Prostate gland (tissue), 2 donors: ENCODE results near the gene COQ10B. TPM values are rescaled to one million over a fixed set of nuclear protein-coding genes. Genes with fewer than 3 reads are reported as not detected.

Experiments
- DNase-seq: peaks from one replicate; pipeline ENCODE4 v3.0.0-alpha.2; 2019; ENCODE audit warnings: low spot score
- H3K27ac ChIP-seq, 2 donors: fragments of 200-600 bp; sonication (generic); 2 replicates each; pipeline ENCODE4 v1.5.1; 2017 to 2019
- H3K27me3 ChIP-seq: fragments of 200-600 bp; sonication (generic); replicated peaks from 2 replicates; pipeline ENCODE4 v1.5.1; 2019; ENCODE audit not compliant: insufficient read depth
- H3K36me3 ChIP-seq, 2 donors: fragments of 200-600 bp; sonication (generic); 1 replicate in 1 of 2; 2 replicates in 1 of 2; pipeline versions ENCODE4 v1.5.1 to v1.8.1; 2017 to 2019
- H3K4me1 ChIP-seq: fragments of 200-600 bp; sonication (generic); replicated peaks from 2 replicates; pipeline ENCODE4 v1.5.1; 2019
- H3K4me3 ChIP-seq, 2 donors: fragments of 200-600 bp; sonication (generic); 2 replicates each; pipeline ENCODE4 v1.5.1; 2017 to 2019
- H3K9me3 ChIP-seq: fragments of 200-600 bp; sonication (generic); 2 replicates; pipeline ENCODE4 v1.5.1; 2017
- POLR2A ChIP-seq: fragments of 450-650 bp; IDR thresholded peaks from one replicate; pipeline ENCODE4 v1.6.1; 2016; ENCODE audit warnings: antibody characterized with exemption, mild to moderate bottlenecking
- POLR2AphosphoS5 ChIP-seq: sonication (generic); formaldehyde crosslinking; IDR thresholded peaks from one replicate; pipeline ENCODE4 v1.6.1; 2017; ENCODE audit warnings: antibody characterized with exemption
- WGBS: methylation state at CpG from one replicate; pipeline ENCODE4 v1.1.5; 2018; 5-methylcytosine and 5-hydroxymethylcytosine counted together
- intact Hi-C: fragments of 100-400 bp; cut with DNase I; formaldehyde crosslinking; loops from one replicate; pipeline ENCODE4 v1.14.2; 2022
- total RNA-seq, 2 donors: library from RNA; depleted of rRNA; stranded (reverse); fragments of >200 nt; gene quantifications; one replicate each; pipeline ENCODE4 v1.1.0, GENCODE V29; 2016
- TF ChIP-seq, protein P1 (sequence below), 4 experiments: fragments of 200-600 bp in 2 of 4; fragments of 450-650 bp in 2 of 4; sonication (generic) in 2 of 4; IDR thresholded peaks; 1 replicate in 3 of 4; 2 replicates in 1 of 4; pipeline ENCODE4 v1.5.1; 2016 to 2019; ENCODE audit warnings: antibody characterized with exemption in 4 of 4, mild to moderate bottlenecking in 2 of 4, moderate library complexity in 2 of 4

Gene COQ10B
- total RNA-seq = 10 to 100 TPM; 18.7 to 20.1 TPM

DNA sequence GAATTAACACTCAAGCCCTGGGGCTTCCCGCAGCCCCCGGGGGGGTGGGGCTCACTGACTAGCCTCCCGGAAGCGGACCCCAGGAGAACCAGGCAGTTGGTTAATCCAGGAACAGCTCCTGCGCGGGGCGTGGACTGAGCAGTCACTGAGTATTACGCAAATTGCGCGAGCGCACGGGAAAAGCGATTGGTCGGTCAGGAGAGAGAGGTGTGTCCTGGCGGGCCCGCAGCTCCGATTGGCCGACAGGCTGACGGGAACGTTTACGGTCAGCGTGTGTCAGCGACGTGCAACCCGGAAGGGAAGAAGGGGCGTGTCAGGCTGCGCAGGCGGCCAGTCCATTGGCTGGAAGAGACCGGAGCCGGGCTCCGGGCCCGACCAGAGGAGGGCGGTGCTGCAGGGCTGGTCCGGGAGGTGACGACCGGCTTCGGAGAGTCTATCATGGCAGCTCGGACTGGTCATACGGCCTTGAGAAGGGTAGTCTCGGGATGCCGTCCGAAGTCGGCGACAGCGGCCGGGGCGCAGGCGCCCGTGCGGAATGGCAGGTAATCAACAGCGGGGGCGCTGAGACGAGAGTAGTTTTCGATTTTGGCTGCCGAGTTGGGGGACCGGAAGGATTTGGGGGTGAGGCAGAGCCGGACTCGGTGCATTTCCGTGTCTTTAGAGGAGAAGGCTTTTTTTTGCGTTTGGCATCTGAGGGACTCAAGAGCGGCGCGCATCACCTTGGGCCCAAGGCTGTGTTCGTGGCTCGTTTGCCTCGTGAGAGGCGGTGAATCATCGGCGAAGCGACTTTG is at the start of gene COQ10B:
COQ10B (plus strand) TSS at position 430 of the 791 bp plus-strand sequence; CDS start at position 439, 9 bp downstream.
- Histone ChIP-seq H3K27ac (peak within 1 kb of the TSS; percentile 99), H3K27me3 (no peaks in the 10 kb centered on the region), H3K4me1 (peaks cover 3% of the 10 kb centered on the region), H3K4me3 (peak within 1 kb of the TSS; percentile 70 to 80), H3K36me3 (no peaks in the 10 kb centered on the region), H3K9me3 (no peaks in the 10 kb centered on the region)
- TF ChIP-seq POLR2AphosphoS5 (peak; percentile 97), POLR2A (peak; percentile 72)
- TF ChIP-seq, protein P1, sequence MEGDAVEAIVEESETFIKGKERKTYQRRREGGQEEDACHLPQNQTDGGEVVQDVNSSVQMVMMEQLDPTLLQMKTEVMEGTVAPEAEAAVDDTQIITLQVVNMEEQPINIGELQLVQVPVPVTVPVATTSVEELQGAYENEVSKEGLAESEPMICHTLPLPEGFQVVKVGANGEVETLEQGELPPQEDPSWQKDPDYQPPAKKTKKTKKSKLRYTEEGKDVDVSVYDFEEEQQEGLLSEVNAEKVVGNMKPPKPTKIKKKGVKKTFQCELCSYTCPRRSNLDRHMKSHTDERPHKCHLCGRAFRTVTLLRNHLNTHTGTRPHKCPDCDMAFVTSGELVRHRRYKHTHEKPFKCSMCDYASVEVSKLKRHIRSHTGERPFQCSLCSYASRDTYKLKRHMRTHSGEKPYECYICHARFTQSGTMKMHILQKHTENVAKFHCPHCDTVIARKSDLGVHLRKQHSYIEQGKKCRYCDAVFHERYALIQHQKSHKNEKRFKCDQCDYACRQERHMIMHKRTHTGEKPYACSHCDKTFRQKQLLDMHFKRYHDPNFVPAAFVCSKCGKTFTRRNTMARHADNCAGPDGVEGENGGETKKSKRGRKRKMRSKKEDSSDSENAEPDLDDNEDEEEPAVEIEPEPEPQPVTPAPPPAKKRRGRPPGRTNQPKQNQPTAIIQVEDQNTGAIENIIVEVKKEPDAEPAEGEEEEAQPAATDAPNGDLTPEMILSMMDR (IDR thresholded peaks at IDR 0.05) = peak in 3 of 4 experiments; percentile 36 to 54 (median 48)
- under 1% methylated on average over 53 of the region's 70 CpGs for WGBS
- intact Hi-C loops = loop anchor here (2.0 to 10.0 kb wide), 4 partner anchors 19 to 526 kb away; partner anchors contain the start of genes HSPE1, MARS2, PGAP1 and SF3B1
- peak; percentile 100 for DNase-seq

DNA sequence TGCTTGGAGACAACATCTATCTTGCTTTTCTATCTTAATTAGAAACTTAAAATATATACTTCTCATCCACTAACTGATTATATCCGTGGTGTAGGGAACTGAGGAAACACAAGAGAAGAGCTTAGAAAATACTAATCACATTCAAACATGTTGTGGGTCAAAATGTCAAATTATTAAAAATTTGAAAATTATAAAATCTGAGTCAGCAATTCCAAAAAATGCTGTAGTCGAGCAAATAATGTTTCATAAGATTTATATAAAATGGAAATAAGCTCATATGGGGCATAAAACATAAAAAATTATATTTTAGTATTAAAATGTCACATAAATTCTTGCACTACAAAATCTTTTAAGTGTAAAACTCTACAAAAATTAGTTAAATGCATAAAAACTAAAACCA is 47.8 kb upstream of the COQ10B start:
- Histone ChIP-seq H3K9me3 (no peaks in the 10 kb centered on the region), H3K27me3 (no peaks in the 10 kb centered on the region), H3K4me3 (no peak overlapping the region), H3K4me1 (no peaks in the 10 kb centered on the region), H3K36me3 (peaks cover 20 to 34% of the 10 kb centered on the region in 2 donors), H3K27ac (no peak overlapping the region)
- TF ChIP-seq, protein P1 (IDR thresholded peaks at IDR 0.05) = no peak
- TF ChIP-seq POLR2AphosphoS5 = no peak
- no peak for TF ChIP-seq POLR2A
- whole genome bisulfite sequencing = 83% methylated on average over 2 of the region's 2 CpGs
- intact Hi-C loops = no loop called here
- DNase-seq = no peak

DNA sequence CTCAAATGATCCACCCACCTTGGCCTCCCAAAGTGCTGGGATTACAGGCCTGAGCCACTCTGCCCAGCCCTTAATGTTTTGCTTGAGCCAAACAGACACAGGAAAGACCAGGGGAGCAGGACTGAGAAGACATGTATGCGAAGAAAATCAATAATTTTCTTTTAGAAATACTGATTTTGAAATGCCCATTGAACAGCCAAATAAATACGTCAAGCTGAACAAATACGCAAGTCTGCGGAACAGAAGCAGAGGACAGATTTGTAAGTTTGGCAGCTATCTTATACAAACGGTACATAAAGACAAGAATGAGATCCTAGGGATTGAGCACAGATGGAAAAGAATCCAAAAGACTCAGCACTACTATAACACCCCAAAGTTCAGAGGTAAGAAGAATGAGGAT is 39.3 kb upstream of the COQ10B start:
- WGBS = 92% methylated on average over 5 of the region's 5 CpGs
- TF ChIP-seq POLR2AphosphoS5 = no peak
- TF ChIP-seq POLR2A = no peak
- TF ChIP-seq, protein P1 (IDR thresholded peaks at IDR 0.05) = no peak

DNA sequence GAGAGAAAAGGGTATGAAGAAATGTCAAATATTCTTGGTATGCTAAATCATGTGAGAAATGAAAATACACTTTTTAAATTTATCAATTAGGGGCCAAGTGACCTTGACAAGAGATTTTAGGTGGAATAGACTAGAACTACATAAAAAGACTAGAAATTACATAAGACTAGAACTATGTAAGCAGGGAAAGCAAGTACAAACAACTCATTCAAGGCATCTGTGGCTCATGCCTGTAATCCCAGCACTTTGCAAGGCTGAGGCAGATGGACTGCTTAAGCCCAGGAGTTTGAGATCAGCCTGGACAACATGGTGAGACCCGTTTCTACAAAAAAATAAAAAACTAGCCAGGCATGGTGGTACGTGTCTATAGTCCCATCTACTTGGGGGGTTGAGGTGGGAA is 38.8 kb upstream of the COQ10B start:
- intact Hi-C loops = no loop called here
- 73% methylated on average over 2 of the region's 2 CpGs for WGBS
- no peak for DNase-seq

More for the DNA sequence above, 39.3 kb upstream of the COQ10B start:
- DNase-seq = no peak
- Histone ChIP-seq H3K9me3 (no peaks in the 10 kb centered on the region), H3K4me3 (no peak overlapping the region), H3K36me3 (peaks cover 9 to 15% of the 10 kb centered on the region in 2 donors), H3K27me3 (no peaks in the 10 kb centered on the region), H3K4me1 (no peaks in the 10 kb centered on the region), H3K27ac (no peak overlapping the region)
- intact Hi-C loops = no loop called here

More for the DNA sequence above, 38.8 kb upstream of the COQ10B start:
- Histone ChIP-seq H3K27ac (no peak overlapping the region), H3K4me1 (no peaks in the 10 kb centered on the region), H3K9me3 (no peaks in the 10 kb centered on the region), H3K27me3 (no peaks in the 10 kb centered on the region), H3K4me3 (no peak overlapping the region), H3K36me3 (peaks cover 9 to 10% of the 10 kb centered on the region in 2 donors)
- no peak for TF ChIP-seq POLR2A
- TF ChIP-seq, protein P1 (IDR thresholded peaks at IDR 0.05) = no peak
- TF ChIP-seq POLR2AphosphoS5 = no peak
